NK-92 (cell line): ENCODE results near the gene ZNF749.

ENCODE experiments used
- DNase-seq: peaks from one replicate; lab custom pipeline; 2025; ENCODE audit not compliant: unreplicated experiment; lab: John Stamatoyannopoulos, UW

Gene ZNF749

DNA sequence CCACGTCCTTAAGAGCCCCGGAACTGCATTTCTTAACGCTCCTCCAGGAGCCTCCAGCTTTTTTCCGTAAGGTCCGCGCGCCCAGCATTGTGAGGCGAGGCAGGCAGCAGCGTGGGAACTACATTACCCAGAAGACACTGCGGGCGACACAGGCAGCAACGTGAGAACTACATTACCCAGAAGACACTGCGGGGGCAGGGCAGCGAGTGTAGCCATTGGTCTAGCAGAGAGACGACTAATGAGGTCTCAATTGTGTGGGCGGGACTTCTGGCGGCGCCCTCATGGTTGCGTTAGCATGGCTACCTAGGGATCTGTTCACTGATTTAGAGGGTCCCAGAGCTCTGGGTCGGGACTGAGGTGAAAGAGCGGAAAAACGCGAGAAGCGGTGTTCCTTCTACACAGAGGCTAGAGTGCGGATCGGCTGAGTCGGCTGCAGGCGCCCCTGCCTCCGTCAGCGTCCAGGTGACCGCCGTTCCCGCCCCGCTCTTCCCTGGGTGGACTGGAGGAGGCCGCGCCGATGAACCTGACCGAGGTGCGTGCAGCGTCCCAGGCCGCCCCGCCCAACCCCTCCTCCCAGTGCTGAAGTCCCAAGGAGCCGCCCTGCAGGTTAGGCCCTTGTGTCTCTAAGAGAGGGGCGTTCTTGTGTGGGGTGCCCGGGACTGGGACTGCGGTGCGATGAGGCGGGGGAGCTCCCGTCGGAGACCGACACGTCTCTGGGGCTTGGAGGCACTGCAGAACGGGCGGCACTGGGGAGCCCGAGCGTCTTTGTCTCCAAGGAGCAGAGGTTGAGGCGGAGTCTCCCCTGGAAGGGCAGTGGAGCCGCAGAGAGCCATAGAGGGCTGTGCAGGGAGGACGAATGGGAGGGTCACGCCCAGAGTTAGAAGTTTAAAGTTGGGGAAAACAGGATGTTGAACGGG lies at the start of gene ZNF749:
Gene ZNF749, plus strand, starts transcription at position 264 of the 917 bp plus-strand sequence. Its CDS starts 254 bp downstream, at position 518.
- peak; percentile 82 for DNase-seq

DNA sequence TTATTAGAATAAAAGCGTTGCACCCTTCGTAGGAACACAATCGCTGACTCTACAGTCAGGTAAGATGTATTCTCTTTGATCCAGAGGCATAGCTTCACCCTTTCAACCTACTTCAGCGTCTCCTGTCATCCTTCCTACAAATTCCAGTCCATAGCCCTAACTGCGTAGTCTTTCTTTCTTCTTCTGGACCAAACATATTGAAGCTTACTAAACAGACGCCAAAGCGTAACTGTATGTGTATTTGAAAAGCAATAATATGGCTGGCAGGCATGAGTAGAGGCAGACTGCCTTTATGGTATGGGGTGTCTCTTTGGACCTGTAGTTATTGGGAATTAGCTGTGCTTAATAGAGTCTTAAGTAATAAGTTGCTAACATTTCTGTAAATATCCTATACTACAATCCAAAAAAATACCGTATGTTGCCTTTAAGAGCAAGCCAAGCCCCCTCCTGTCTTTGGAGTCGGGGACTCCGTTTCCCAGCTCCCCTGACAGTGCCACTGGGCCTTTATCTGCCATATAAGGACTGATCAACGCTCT lies 45.9 kb upstream of the ZNF749 start:
- DNase-seq: no peak

DNA sequence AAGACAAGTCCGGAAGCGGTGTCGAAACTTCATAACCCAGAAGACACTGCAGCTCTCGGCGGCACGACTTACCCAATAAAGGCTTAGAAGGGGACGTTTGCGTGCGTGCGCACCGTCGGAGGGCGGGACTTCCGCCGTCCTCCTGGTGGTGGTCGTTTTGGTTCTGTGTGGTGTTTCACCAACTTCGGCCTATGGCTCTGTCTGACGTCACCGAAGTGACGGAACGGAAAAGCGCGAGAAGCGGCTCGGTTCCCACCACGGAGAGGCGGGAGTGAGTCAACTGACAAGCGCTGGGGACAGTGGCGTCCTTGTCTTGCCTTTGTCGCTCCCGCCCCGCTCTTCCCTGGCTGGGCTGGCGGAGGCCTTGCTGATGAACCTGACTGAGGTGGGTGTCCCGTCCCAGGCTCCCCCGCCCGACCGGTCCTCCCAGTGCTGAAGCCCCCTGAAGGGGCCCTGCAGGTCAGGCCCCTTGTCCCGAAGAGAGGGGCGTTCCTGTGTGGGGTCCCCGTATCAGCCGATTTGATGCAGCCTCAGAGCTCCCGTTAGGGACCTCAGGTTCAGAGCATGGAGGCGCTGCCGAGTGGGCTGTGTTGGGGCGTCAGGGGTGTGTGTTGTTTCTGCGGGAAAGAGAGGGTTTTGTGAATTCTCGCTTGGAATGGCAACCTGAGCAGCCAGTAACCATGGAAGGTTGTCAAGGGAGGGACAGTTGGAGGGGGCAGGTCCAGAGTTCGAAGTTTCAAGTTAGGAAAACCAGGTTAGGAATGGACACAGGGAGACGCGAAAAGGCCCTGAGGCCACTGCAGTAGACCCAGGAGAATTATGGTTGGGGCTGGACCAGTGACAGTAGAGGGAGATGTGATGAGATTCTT lies 45.2 kb upstream of the ZNF749 start, which contains the start of gene ZNF548:
Gene ZNF548, plus strand, starts transcription at position 125 of the 869 bp plus-strand sequence. Its CDS starts 246 bp downstream, at position 371.
- peak; percentile 91 for DNase-seq

DNA sequence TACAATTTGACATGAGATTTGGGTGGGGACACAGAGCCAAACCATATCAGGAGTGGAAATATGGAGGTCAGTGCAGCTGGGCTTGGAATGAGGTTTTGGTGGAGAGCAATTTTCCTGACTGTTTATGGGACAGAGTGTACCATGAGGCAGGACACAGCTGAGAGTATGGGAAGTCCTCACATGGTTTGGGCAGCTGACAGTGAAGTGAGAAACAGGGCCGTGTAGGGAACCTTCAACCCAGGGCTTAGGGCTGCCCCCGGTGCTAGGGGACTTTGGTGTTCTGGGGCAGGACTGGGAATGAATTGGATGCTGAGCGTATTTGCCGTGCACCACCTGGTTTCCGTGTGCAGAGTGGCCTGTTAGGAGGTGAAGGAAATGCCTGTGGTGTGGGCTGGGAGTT lies 39.4 kb upstream of the ZNF749 start:
- no peak for DNase-seq

DNA sequence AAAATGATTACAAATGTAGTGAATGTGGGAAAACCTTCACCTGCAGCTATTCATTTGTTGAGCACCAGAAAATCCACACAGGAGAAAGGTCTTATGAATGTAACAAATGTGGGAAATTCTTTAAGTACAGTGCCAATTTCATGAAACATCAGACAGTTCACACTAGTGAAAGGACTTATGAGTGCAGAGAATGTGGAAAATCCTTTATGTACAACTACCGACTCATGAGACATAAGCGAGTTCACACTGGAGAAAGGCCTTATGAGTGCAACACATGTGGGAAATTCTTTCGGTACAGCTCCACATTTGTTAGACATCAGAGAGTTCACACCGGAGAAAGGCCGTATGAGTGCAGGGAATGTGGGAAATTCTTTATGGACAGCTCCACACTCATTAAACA lies 36.3 kb upstream of the ZNF749 start:
- DNase-seq: no peak

DNA sequence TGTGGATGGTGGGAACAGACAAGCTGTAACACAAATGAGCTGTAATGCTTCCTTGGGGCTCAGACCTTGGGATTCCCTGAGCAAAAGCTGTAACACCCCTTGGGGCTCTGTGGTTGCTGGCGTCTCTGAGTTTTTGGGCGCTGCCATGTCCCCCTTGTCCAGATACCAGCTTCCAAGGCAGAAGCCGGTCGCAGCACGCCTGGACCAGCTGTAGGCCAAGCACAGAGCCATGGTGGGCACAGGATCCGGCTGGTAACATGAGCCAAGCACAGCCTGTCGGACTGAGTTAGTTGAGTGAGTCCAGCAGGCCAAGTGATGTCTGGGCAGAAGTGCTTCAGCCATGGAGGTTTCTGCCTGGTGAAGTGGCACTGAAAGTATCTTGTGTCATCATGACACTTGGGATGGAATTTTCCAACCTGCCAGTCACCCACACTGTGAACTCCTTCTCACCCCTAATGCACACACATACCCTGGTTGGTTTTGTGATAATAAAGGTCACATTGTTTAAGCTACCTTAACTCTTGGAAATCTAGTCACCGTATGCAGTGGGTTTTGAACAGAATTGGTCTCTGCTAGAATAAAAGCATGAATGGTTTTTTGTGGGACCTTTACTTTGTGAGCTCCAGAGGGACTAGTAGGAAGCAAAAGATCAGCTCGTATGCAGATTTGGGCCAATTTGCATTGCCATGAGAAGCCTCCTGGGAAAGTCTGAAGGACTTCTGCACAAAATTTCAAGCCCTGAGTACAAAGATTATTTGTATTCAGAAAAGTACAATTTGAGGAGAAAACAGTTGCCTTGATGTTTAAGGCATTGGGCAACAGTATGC lies 31.2 kb upstream of the ZNF749 start:
- DNase-seq: no peak

DNA sequence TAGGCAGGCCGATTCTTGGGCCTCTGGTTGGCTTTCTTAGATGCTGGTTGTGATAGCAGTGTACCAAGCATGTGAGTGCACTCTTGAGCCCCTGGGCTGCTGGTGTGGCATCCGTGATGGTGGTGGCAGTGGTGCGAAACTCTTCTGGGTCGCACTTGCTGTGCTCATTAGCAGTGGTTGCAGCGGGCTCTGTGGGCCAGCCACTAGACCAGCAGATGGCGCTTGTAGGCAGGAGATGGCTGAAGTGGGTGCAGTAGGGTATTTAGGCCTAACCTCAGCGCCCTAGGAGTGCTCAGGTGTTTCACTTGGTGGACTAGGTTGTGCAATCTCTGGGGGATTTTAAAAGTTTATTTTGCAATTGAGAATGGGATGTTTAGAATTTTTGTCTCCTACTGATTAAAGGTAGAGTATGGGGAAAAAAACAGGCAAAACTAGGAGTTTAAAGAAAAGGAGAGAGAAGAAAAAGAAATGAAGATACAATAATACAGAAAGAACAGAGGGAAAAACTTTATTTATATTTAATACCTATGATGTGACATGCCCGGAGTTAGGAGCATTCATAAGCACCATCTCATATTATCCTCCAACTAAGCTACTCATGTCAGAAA lies 28.5 kb upstream of the ZNF749 start:
- no peak for DNase-seq

DNA sequence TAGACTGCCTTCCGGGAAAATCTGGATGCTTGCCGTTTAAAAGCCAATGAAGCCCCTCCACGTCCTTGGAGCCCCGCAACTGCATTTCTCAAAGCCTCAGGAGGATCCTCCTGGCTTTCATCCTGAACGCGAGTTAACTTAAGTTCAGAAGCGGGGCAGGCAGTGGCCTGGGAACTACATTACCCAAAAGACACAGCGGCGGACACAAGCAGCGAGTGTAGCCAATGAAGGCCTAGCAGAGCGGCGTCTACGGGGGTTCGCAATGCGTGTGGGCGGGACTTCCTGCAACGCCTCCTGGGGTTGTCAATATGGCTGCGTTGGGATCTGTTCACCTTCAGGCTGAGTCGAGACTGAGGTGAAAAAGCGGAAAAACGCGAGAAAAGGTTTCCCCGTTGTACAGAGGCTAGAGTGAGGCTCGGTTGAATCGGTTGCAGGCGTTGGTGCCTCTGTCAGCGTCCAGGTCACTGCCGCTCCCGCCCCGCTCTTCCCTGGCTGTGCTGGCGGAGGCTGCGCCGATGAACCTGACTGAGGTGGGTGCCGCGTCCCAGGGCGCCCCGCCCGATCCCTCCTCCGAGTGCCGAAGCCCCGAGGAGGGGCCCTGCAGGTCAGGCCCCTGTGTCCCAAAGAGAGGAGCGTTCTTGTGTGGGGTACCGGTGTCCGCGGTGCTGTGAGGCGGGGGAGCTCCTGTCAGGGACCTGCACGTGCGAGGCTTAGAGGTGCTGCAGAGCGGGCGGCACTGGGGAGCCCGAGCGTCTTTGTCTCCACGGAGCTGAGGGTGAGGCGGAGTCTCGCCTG lies 24.1 kb upstream of the ZNF749 start, which contains the start of gene ZNF17:
Gene ZNF17, plus strand, starts transcription at position 285 of the 795 bp plus-strand sequence. CDS start 2,455 bp downstream, outside the sequence.
- DNase-seq: peak; percentile 49

DNA sequence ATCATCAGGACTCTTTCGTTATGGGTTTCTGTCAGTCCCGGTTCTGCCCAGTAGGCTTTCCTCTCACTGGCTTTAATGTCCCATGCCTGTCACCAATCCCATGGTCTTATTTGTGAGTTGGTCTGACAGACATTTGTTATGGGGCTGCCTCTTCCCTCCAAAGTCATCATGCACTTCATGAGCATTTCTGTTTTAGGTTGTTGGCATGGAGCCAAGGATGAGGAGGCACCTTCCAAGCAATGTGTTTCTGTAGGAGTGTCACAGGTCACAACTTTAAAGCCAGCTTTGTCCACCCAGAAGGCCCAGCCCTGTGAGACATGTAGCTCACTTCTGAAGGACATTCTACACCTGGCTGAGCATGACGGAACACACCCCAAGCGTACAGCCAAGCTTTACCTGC lies 15.7 kb upstream of the ZNF749 start:
- DNase-seq: no peak

DNA sequence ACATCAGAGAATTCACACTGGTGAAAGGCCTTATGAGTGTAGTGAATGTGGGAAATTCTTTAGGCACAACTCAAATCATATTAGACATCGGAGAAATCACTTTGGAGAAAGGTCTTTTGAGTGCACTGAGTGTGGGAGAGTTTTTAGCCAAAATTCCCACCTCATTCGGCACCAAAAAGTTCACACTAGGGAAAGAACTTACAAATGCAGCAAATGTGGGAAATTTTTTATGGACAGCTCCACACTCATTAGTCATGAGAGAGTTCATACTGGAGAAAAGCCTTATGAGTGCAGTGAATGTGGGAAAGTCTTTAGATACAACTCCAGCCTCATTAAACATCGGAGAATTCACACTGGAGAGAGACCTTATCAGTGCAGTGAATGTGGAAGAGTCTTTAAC lies 14.1 kb upstream of the ZNF749 start:
- DNase-seq: no peak

DNA sequence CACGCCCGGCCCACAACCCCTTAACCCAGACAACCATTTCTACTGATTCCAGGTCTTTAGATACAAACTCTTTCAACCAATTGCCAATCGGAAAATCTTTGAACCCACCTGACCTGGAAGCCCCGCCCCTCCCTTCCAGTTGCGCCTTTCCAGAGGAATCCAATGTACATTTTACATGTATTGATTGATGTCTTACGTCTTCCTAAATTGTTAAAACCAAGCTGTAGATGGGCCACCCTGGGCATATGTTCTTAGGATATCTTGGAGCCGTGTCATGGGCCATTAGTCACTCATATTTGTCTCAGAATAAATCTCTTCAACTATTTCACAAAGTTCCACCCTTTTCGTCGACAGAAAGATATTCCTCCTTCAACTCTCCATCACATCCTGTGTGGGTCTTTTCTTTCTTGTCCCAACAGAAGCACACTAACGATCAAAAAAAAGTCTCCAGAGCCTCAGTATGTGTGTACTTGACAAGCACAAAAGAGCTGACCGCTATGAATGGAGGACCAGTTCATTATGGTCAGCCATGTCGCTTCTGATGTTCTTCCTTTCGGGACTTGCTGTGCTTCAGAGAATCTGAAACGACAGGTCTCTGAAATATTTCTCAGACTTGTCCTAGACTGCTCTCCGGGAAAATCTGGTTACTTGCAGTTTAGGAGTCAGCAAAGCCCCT lies 601 bp upstream of the ZNF749 start:
- no peak for DNase-seq

DNA sequence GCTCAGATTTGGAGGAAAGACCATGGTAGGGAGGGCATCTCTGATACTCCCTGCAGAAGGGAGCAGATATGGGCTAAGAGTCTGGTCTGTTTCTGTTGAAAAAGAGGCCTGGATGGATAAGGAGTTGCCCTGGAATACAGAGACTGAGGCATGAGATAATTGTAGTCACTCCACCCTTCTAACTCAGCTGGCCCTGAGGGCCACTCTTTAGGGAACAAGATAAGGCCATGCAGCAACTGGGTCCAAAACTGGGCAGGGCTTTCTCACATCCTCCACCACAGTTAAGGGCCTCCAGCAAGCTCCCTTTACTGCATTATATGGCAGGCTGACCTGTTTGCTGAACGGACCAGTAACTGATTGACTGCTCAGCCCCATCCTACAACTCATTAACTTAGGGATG lies 1.3 kb downstream of the ZNF749 start:
- no peak for DNase-seq

DNA sequence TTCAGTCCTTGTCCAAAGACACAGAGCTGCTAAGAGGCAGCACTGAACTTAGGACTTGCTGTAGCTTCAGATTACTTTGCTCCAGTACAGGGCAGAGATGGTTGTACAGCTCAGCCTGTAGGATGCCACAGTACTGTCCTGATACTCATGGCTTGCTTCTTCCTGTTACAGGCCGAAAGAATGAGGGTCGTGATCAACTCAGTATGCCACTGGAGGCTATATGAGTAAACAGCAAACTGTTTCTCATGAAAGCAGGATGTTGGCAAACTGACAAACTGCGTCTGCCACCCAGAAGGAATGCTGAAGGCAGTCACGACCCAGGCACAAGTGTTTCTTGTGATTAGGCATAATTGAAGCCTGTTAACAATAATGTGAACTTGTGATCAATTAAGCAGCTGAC lies 2.8 kb downstream of the ZNF749 start:
- no peak for DNase-seq

DNA sequence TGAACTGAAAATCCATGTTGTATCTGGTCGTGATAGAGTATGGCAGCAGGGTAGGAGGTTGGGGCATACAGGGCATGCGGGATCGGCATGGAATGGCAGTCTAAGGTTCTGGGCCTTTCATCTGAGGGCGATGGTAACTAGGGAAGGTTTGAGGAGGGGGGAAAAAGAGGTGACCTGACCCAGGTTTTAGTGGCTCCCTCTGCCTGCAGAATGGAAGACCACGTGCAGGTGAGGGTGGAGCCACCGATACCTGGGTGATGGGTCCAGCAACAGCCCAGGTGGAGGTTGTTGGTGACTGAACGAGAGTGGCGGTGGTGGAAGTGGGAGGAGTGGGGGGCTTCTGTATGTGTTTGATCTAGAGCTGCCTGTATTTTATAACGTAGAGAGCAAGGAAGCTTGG lies 3.8 kb downstream of the ZNF749 start:
- DNase-seq: no peak

DNA sequence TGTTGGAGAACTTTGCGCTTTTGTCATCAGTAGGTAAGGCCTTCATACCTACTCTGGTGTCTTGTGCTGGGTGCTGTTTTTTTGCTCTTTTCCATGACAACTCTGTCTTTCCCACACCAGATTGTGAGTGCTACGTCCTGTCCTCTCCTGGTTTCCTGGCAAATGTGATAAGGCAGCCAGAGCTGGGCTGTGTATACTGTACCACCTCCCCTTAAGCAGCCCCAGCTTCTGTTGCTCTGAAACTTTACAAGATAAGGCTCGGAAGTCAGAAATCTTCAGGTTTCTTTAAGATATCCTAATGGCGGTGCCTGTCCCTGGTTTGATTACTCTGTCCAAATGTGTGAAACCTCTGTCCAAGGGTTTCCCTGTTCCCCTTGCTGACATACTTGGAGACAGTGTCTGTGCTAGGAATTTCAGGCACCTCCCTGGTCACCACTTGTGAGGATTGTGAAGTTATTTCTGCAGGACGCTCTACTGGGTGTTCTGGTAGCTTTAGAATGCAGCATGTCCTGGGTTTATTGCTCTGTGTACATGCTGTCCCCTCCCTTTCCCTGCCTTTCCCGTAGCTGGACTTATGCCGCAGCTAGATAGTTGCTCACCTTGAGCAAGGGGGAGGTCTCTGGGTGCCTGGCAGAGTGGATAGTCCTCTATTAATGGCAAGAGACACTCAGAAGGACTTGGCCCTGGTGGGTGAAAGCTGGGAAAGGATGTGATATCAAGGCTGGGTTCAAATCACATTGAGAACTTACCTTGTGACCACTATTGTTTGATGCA lies 7.0 kb downstream of the ZNF749 start:
- DNase-seq: no peak

DNA sequence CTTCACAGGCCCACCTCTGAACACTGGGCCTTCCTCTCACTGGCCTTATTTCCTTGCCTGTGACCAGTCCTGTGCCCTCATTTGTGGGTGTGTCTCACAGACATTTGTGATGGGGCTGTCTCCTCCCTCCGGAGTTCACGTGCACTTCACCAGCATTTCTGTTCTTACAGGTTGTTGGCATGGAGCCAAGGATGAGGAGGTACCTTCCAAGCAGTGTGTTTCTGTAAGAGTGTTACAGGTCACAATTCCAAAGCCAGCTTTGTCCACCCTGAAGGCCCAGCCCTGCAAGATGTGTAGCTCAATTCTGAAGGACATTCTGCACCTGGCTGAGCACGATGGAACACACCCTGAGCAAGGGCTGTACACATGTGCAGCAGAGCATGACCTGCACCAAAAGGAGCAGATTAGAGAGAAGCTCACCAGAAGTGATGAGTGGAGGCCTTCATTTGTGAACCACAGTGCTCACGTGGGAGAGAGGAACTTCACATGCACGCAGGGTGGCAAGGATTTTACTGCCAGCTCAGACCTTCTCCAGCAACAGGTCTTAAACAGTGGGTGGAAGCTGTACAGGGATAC lies 8.1 kb downstream of the ZNF749 start:
- DNase-seq: no peak

DNA sequence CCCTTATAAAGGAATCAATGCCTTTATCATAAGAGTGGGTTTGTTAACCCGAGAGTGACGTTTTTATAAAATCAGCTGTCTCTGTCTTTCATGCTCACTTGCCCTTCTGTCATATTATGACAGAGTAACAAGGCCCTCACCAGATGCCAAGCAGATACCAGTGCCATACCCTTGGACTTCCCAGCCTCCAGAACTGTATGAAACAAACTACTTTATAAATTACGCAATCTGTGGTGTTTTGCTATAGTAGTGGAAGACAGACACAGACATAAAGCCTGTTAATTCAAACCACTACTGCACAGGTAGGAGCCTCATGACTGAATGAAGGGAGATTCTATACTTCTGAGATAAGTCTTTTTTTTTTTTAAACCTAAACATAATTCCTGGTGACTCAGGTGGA lies 17.2 kb downstream of the ZNF749 start:
- no peak for DNase-seq
